IMR-90 (cell line): Measurements from ENCODE around the gene COL27A1. TPM values are rescaled to one million over a fixed set of nuclear protein-coding genes. Genes with fewer than 3 reads are reported as not detected.

Source experiments
- ATAC-seq: fragments of 200-7000 bp; cut with Tn5 transposase; 2 replicates; pipeline ENCODE4 v1.9.1; 2020; ENCODE audit warnings: low read depth, mild to moderate bottlenecking, moderate library complexity
- BruUV-seq: library from RNA; stranded (reverse); fragments of 400-500 nt; replicated peaks from 2 replicates; lab custom pipeline; 2021; lab: Mats Ljungman, UMichigan
- CTCF ChIA-PET: fragments of 300-600 bp; formaldehyde crosslinking; extraction: SDS; loops from one replicate; lab custom pipeline; 2021; ENCODE audit warnings: antibody characterized with exemption; lab: Yijun Ruan, JAX
- POLR2A ChIA-PET: fragments of 300-600 bp; sonication (Branson Sonifier 250); formaldehyde crosslinking; loops from one replicate; lab custom pipeline; 2022; ENCODE audit warnings: antibody characterized with exemption; ENCODE audit not compliant: unreplicated experiment; lab: Charles Lee
- DNase-seq: peaks from one replicate; pipeline ENCODE4 v3.0.0; 2013
- H2AFZ ChIP-seq: replicated peaks from 2 replicates; pipeline ENCODE3; 2013; ENCODE audit warnings: low read length, mild to moderate bottlenecking; ENCODE audit not compliant: poor library complexity
- H2AK5ac ChIP-seq: 2 replicates; pipeline ENCODE4 v1.6.1; 2013; ENCODE audit warnings: low read depth, low read length, inconsistent platforms
- H2AK9ac ChIP-seq: replicated peaks from 2 replicates; pipeline ENCODE3; 2013; ENCODE audit warnings: mild to moderate bottlenecking, low read depth, low read length, moderate library complexity; ENCODE audit not compliant: poor library complexity
- H2BK120ac ChIP-seq: 2 replicates; pipeline ENCODE4 v1.6.1; 2013; ENCODE audit warnings: low read depth, low read length, inconsistent platforms
- H2BK15ac ChIP-seq: 3 replicates; pipeline ENCODE4 v1.6.1; 2013; ENCODE audit warnings: low read depth, low read length, inconsistent platforms
- H2BK20ac ChIP-seq: 2 replicates; pipeline ENCODE4 v1.6.1; 2013; ENCODE audit warnings: low read depth, mild to moderate bottlenecking, inconsistent platforms, low read length, moderate library complexity
- H2BK5ac ChIP-seq: 2 replicates; pipeline ENCODE4 v1.6.1; 2013; ENCODE audit warnings: mild to moderate bottlenecking, low read depth, low read length, inconsistent platforms; ENCODE audit not compliant: poor library complexity, severe bottlenecking
- H3K14ac ChIP-seq: replicated peaks from 2 replicates; pipeline ENCODE4 v1.6.1; 2013; ENCODE audit warnings: low read depth, low read length, inconsistent platforms
- H3K18ac ChIP-seq: 2 replicates; pipeline ENCODE4 v1.6.1; 2013; ENCODE audit warnings: low read depth, low read length, control low read depth
- H3K23ac ChIP-seq: 2 replicates; pipeline ENCODE4 v1.6.1; 2013; ENCODE audit warnings: low read depth, low read length, inconsistent platforms
- H3K27ac ChIP-seq: 2 replicates; pipeline ENCODE4 v1.5.1; 2013; ENCODE audit warnings: mild to moderate bottlenecking, control low read depth, low read length; ENCODE audit not compliant: insufficient read depth
- H3K27me3 ChIP-seq: 2 replicates; pipeline ENCODE4 v1.6.1; 2013; ENCODE audit warnings: low read length; ENCODE audit not compliant: control insufficient read depth, insufficient read depth
- H3K36me3 ChIP-seq: 2 replicates; pipeline ENCODE4 v1.6.1; 2013; ENCODE audit warnings: low read length, mixed read lengths; ENCODE audit not compliant: control insufficient read depth, insufficient read depth
- H3K4ac ChIP-seq: 2 replicates; pipeline ENCODE4 v1.6.1; 2013; ENCODE audit warnings: low read depth, low read length, inconsistent platforms
- H3K4me1 ChIP-seq: 2 replicates; pipeline ENCODE4 v1.6.1; 2013; ENCODE audit warnings: low read length, mixed read lengths; ENCODE audit not compliant: control insufficient read depth, insufficient read depth
- H3K4me2 ChIP-seq: 2 replicates; pipeline ENCODE4 v1.6.1; 2013; ENCODE audit warnings: low read depth, mild to moderate bottlenecking, control low read depth, low read length, moderate library complexity
- H3K4me3 ChIP-seq: 2 replicates; pipeline ENCODE4 v1.5.1; 2013; ENCODE audit warnings: low read depth, mild to moderate bottlenecking, control low read depth, low read length, moderate library complexity; ENCODE audit not compliant: insufficient read depth
- H3K56ac ChIP-seq: 2 replicates; pipeline ENCODE4 v1.6.1; 2013; ENCODE audit warnings: low read length, inconsistent platforms; ENCODE audit not compliant: insufficient read depth; ENCODE audit errors: extremely low read depth
- H3K79me1 ChIP-seq, 2 experiments: 2 replicates each; pipeline ENCODE4 v1.6.1; 2013; ENCODE audit warnings: low read length in 2 of 2, inconsistent platforms in 1 of 2, low read depth in 1 of 2
- H3K9ac ChIP-seq: 2 replicates; pipeline ENCODE4 v1.6.1; 2013; ENCODE audit warnings: low read depth, low read length, control low read depth
- H3K9me1 ChIP-seq: 2 replicates; pipeline ENCODE4 v1.6.1; 2013; ENCODE audit warnings: low read length, inconsistent platforms; ENCODE audit not compliant: insufficient read depth
- H3K9me3 ChIP-seq: 2 replicates; pipeline ENCODE4 v1.6.1; 2013; ENCODE audit warnings: low read length; ENCODE audit not compliant: control insufficient read depth, insufficient read depth
- H4K20me1 ChIP-seq: 2 replicates; pipeline ENCODE4 v1.6.1; 2013; ENCODE audit warnings: low read length, inconsistent platforms; ENCODE audit not compliant: insufficient read depth
- H4K5ac ChIP-seq: 2 replicates; pipeline ENCODE4 v1.6.1; 2013; ENCODE audit warnings: mild to moderate bottlenecking, low read depth, low read length, control low read depth
- H4K8ac ChIP-seq, 2 experiments: 2 replicates each; pipeline ENCODE4 v1.6.1; 2013; ENCODE audit warnings: low read depth in 2 of 2, low read length in 2 of 2, control low read depth in 1 of 2, inconsistent platforms in 1 of 2
- H4K91ac ChIP-seq: 2 replicates; pipeline ENCODE4 v1.6.1; 2013; ENCODE audit warnings: low read depth, low read length, inconsistent platforms; ENCODE audit not compliant: insufficient read depth
- BHLHE40 ChIP-seq: fragments of 150-350 bp; IDR thresholded peaks from 2 replicates; pipeline ENCODE4 v1.6.1; 2016; ENCODE audit warnings: mild to moderate bottlenecking, low read depth, low read length
- CEBPB ChIP-seq: IDR thresholded peaks from 2 replicates; pipeline ENCODE4 v1.6.1; 2012; ENCODE audit warnings: low read depth, low read length, improper control_type of control experiment
- CHD1 ChIP-seq: IDR thresholded peaks from 2 replicates; pipeline ENCODE4 v1.6.1; 2012; ENCODE audit warnings: low read depth, low read length, improper control_type of control experiment
- FOS ChIP-seq: fragments of 150-350 bp; IDR thresholded peaks from 2 replicates; pipeline ENCODE4 v1.6.1; 2016; ENCODE audit warnings: low read depth, low read length
- MAFK ChIP-seq: IDR thresholded peaks from 2 replicates; pipeline ENCODE4 v1.6.1; 2012; ENCODE audit warnings: low read depth, low read length, improper control_type of control experiment
- MAZ ChIP-seq: IDR thresholded peaks from 2 replicates; pipeline ENCODE4 v1.6.1; 2012; ENCODE audit warnings: low read depth, mild to moderate bottlenecking, low read length, improper control_type of control experiment, moderate library complexity, borderline replicate concordance
- MXI1 ChIP-seq: IDR thresholded peaks from 2 replicates; pipeline ENCODE4 v1.6.1; 2012; ENCODE audit warnings: low read depth, mild to moderate bottlenecking, low read length, moderate library complexity, borderline replicate concordance
- NFE2L2 ChIP-seq: fragments of 150-350 bp; IDR thresholded peaks from 2 replicates; pipeline ENCODE4 v1.6.1; 2016; ENCODE audit warnings: low read depth, mild to moderate bottlenecking, low read length
- WGBS, 2 experiments: methylation state at CpG; one replicate each; pipeline versions ENCODE4 v1.1.5 to v1.1.7; 2013; ENCODE audit warnings: missing lambda C conversion rate in 2 of 2; ENCODE audit not compliant: insufficient read length in 1 of 2; ENCODE audit errors: extremely low coverage in 2 of 2; 5-methylcytosine and 5-hydroxymethylcytosine counted together
- dilution Hi-C: fragments of 300-500 bp; cut with HindIII; formaldehyde crosslinking; loops from one replicate; pipeline ENCODE4 v1.14.3; 2018; ENCODE audit warnings: low sequenced_read_pairs; ENCODE audit not compliant: unreplicated experiment
- in situ Hi-C: fragments of 300-500 bp; cut with MboI; formaldehyde crosslinking; loops from 3 replicates; pipeline ENCODE4 v1.14.3; 2019; ENCODE audit warnings: low sequenced_read_pairs, inconsistent platforms, mixed read lengths
- intact Hi-C: fragments of 100-400 bp; cut with micrococcal nuclease; formaldehyde crosslinking; loops from 2 replicates; pipeline ENCODE4 v1.10.0; 2022
- polyA plus RNA-seq, 3 experiments: library from polyadenylated mRNA; depleted of rRNA; stranded (reverse); fragments of >200 nt; gene quantifications; 2 replicates each; pipeline ENCODE4 v1.2.3, GENCODE V29; 2012; ENCODE audit warnings: low replicate concordance in 1 of 3
- total RNA-seq: library from RNA; depleted of rRNA; stranded (reverse); fragments of >200 nt; gene quantifications from 2 replicates; pipeline ENCODE4 v1.2.3, GENCODE V29; 2012
- TF ChIP-seq, protein P1 (sequence below): fragments of 150-350 bp; IDR thresholded peaks from 2 replicates; pipeline ENCODE4 v1.6.1; 2016; ENCODE audit warnings: low read depth, mild to moderate bottlenecking, low read length, moderate library complexity, borderline replicate concordance

The COL27A1 gene
- total and polyA plus RNA-seq, 2 of the 4 experiments (the other 2 are of a cell fraction), result 3.2 to 18.3 TPM

DNA sequence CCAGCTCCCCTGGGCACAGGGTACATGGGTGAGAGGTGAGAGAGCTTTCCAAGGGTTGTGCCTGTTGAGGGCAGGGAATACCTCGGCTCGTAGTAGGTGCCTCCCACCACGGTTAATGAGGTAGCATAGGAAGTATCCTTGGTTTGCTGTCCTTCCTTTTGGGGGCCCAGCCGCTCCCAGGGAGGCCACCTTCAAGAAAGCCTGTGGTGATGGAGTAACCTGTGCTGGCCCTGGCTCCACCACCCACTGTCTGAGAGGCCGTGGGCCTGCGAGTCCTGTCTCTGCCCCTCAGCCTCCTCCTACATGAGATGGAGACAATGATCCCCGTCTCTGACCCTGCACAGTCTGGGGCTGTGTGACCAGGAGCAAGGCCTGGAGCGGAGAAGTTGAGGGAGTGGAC is 40.8 kb downstream of the COL27A1 start:
- no peak overlapping the region for H4K5ac ChIP-seq
- no peak overlapping the region for H3K27ac ChIP-seq
- H3K27me3 ChIP-seq, result no peaks in the 10 kb centered on the region
- H3K23ac ChIP-seq, result no peak overlapping the region
- H2AFZ ChIP-seq, result no peak overlapping the region
- peaks cover 6% of the 10 kb centered on the region for H4K20me1 ChIP-seq
- H2BK20ac ChIP-seq, result no peak overlapping the region
- no peak overlapping the region for H4K8ac ChIP-seq
- H3K9ac ChIP-seq, result no peak overlapping the region
- no peak overlapping the region for H2BK120ac ChIP-seq
- H4K91ac ChIP-seq, result no peak overlapping the region
- no peak overlapping the region for H3K4ac ChIP-seq
- no peak for DNase-seq
- peaks cover 7% of the 10 kb centered on the region for H3K4me1 ChIP-seq
- dilution Hi-C loops (no loop called here), intact Hi-C loops (no loop called here), in situ Hi-C loops (no loop called here)
- ChIA-PET CTCF (no interaction called here), POLR2A (no interaction called here)
- no peak overlapping the region for H3K56ac ChIP-seq
- H2AK5ac ChIP-seq, result no peak overlapping the region
- no peak overlapping the region for H3K4me2 ChIP-seq
- no peak overlapping the region for H3K18ac ChIP-seq
- H2BK15ac ChIP-seq, result no peak overlapping the region
- no peak overlapping the region for H3K14ac ChIP-seq
- H3K9me3 ChIP-seq, result no peaks in the 10 kb centered on the region; the same call in 1 of the 2 replicates
- no peak overlapping the region for H2AK9ac ChIP-seq
- no peaks in the 10 kb centered on the region; a peak in 1 of 4 replicates for H3K79me1 ChIP-seq
- H3K36me3 ChIP-seq, result peaks cover 22% of the 10 kb centered on the region
- no peak overlapping the region for H3K4me3 ChIP-seq
- H3K9me1 ChIP-seq, result peaks cover 24% of the 10 kb centered on the region
- no CpG with 5 or more reads among the region's 8 CpGs for WGBS, 2 experiments
- no peak overlapping the region for H2BK5ac ChIP-seq
- ATAC-seq, result no peak
- no peak for TF ChIP-seq MXI1
- no peak for TF ChIP-seq MAZ
- no peak for TF ChIP-seq FOS
- TF ChIP-seq MAFK, result no peak
- no peak for TF ChIP-seq BHLHE40
- no peak for TF ChIP-seq CHD1
- TF ChIP-seq CEBPB, result no peak
- no peak for TF ChIP-seq NFE2L2
- TF ChIP-seq, protein P1, sequence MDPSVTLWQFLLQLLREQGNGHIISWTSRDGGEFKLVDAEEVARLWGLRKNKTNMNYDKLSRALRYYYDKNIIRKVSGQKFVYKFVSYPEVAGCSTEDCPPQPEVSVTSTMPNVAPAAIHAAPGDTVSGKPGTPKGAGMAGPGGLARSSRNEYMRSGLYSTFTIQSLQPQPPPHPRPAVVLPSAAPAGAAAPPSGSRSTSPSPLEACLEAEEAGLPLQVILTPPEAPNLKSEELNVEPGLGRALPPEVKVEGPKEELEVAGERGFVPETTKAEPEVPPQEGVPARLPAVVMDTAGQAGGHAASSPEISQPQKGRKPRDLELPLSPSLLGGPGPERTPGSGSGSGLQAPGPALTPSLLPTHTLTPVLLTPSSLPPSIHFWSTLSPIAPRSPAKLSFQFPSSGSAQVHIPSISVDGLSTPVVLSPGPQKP, result no peak
- no TSS peak for BruUV-seq
